ENCODE results near the gene RHEB. TPM values are rescaled to one million over a fixed set of nuclear protein-coding genes. Genes with fewer than 3 reads are reported as not detected.

The RHEB gene
- total and polyA plus RNA-seq, 2 donors (not counting 3 experiments of a cell fraction or from before 2014, with no cell fraction given) = 59.4 to 108 TPM

- intact Hi-C loops (cut with micrococcal nuclease) (no loop called here), dilution Hi-C loops (cut with MboI; ENCODE audit: extremely low pct_ligation_motif_present, low sequenced_read_pairs) (no loop called here)
- Histone ChIP-seq H4K20me1 (replicated peaks; ENCODE audit: control insufficient read depth, extremely low read depth, insufficient read depth, low read length) (no peaks in the 10 kb centered on the region), H3K9me3 (replicated peaks; ENCODE audit: control insufficient read depth, insufficient read depth, low read length) (no peaks in the 10 kb centered on the region), H3K36me3 (ENCODE audit: control insufficient read depth in 2 of 2, extremely low read depth in 1 of 2, insufficient read depth in 2 of 2, low read length in 2 of 2) (peaks cover 2 to 9% of the 10 kb centered on the region in 2 experiments), H3K27me3 (ENCODE audit: control insufficient read depth in 2 of 2, insufficient read depth in 2 of 2, low read length in 2 of 2) (no peaks in the 10 kb centered on the region), H3K4me2 (ENCODE audit: insufficient read depth, low read length) (no peak overlapping the region), H3K79me2 (ENCODE audit: control insufficient read depth, insufficient read depth, low read length) (no peaks in the 10 kb centered on the region), H3K9me1 (replicated peaks; ENCODE audit: control insufficient read depth, extremely low read depth, insufficient read depth, low read length) (no peaks in the 10 kb centered on the region), H3K9ac (replicated peaks; ENCODE audit: extremely low read depth, insufficient read depth, low read length) (no peak overlapping the region), H2AFZ (ENCODE audit: low read depth, low read length) (no peak overlapping the region), H3K4me1 (ENCODE audit: control insufficient read depth, extremely low read depth, insufficient read depth, low read length) (no peaks in the 10 kb centered on the region), H3K27ac (ENCODE audit: insufficient read depth, low read depth, low read length) (no peak overlapping the region), H3K4me3 (replicated peaks in 1 of 3; ENCODE audit: insufficient read depth in 1 of 3, low read depth in 1 of 3, low read length in 3 of 3) (no peak overlapping the region)
- FAIRE-seq (no peak), DNase-seq (ENCODE audit: low read depth, low spot score) (no peak)
- no TSS peak for BruUV-seq (replicated peaks)
- CTCF ChIA-PET = no interaction called here
- POLR2A ChIA-PET = no interaction called here
- no peak for TF ChIP-seq EZH2 (IDR thresholded peaks at IDR 0.05; ENCODE audit: borderline replicate concordance, low read depth, low read length, severe bottlenecking)
- no peak for TF ChIP-seq MYC (IDR thresholded peaks at IDR 0.05; ENCODE audit: low read depth, low read length)
- no peak for TF ChIP-seq MAX (IDR thresholded peaks at IDR 0.05; ENCODE audit: insufficient read depth, insufficient read length)
- TF ChIP-seq GATA2 (IDR thresholded peaks at IDR 0.05; ENCODE audit: insufficient read depth, insufficient read length, low read depth, low read length) = no peak
Observed at GRCh38 chr7:151558575-151558974, 38.9 kb upstream of the RHEB start.

- no peak for DNase-seq (ENCODE audit: low read depth, low spot score)
- H3K9ac ChIP-seq (replicated peaks; ENCODE audit: extremely low read depth, insufficient read depth, low read length) = no peak overlapping the region
- no peak overlapping the region for H3K27ac ChIP-seq (ENCODE audit: insufficient read depth, low read depth, low read length)
- ChIA-PET POLR2A (no interaction called here), CTCF (interaction anchor here (1.2 to 1.5 kb wide), 2 partner anchors 18 to 19 kb away, joined by 3 read pairs; no protein-coding TSS in a partner anchor)
- H3K79me2 ChIP-seq (ENCODE audit: control insufficient read depth, insufficient read depth, low read length) = no peaks in the 10 kb centered on the region
- no peak for FAIRE-seq
- no peak for TF ChIP-seq FOS (IDR thresholded peaks at IDR 0.05; ENCODE audit: borderline replicate concordance, insufficient read depth, low read length)
- TF ChIP-seq GATA2 (IDR thresholded peaks at IDR 0.05; ENCODE audit: insufficient read depth, insufficient read length, low read depth, low read length) = no peak
- no peak for TF ChIP-seq MAX (IDR thresholded peaks at IDR 0.05; ENCODE audit: insufficient read depth, insufficient read length)
- TF ChIP-seq EZH2 (IDR thresholded peaks at IDR 0.05; ENCODE audit: borderline replicate concordance, low read depth, low read length, severe bottlenecking) = no peak
- TF ChIP-seq POLR2A (IDR thresholded peaks at IDR 0.05; ENCODE audit: low read depth, low read length) = no peak
- TF ChIP-seq MYC (IDR thresholded peaks at IDR 0.05; ENCODE audit: low read depth, low read length) = no peak
- no peak for TF ChIP-seq POLR2AphosphoS5 (IDR thresholded peaks at IDR 0.05; ENCODE audit: insufficient read depth, low read depth, low read length)
- no peak for TF ChIP-seq JUN (IDR thresholded peaks at IDR 0.05; ENCODE audit: borderline replicate concordance, insufficient read depth, insufficient read length, low read depth)
- no peak for TF ChIP-seq CTCF (IDR thresholded peaks at IDR 0.05; ENCODE audit: extremely low read depth in 1 of 2, insufficient read depth in 1 of 2, low read depth in 1 of 2, low read length in 2 of 2)
- H3K9me1 ChIP-seq (replicated peaks; ENCODE audit: control insufficient read depth, extremely low read depth, insufficient read depth, low read length) = no peaks in the 10 kb centered on the region
- dilution Hi-C loops (cut with MboI; ENCODE audit: extremely low pct_ligation_motif_present, low sequenced_read_pairs) (no loop called here), intact Hi-C loops (cut with micrococcal nuclease) (no loop called here)
- H3K9me3 ChIP-seq (replicated peaks; ENCODE audit: control insufficient read depth, insufficient read depth, low read length) = no peaks in the 10 kb centered on the region
- no peak overlapping the region for H3K4me3 ChIP-seq (replicated peaks in 1 of 3; ENCODE audit: insufficient read depth in 1 of 3, low read depth in 1 of 3, low read length in 3 of 3)
- no TSS peak for BruUV-seq (replicated peaks)
- no peaks in the 10 kb centered on the region for H3K27me3 ChIP-seq (ENCODE audit: control insufficient read depth in 2 of 2, insufficient read depth in 2 of 2, low read length in 2 of 2)
- no peak overlapping the region for H2AFZ ChIP-seq (ENCODE audit: low read depth, low read length)
- no peaks in the 10 kb centered on the region for H3K4me1 ChIP-seq (ENCODE audit: control insufficient read depth, extremely low read depth, insufficient read depth, low read length)
- no peak overlapping the region for H3K4me2 ChIP-seq (ENCODE audit: insufficient read depth, low read length)
- H4K20me1 ChIP-seq (replicated peaks; ENCODE audit: control insufficient read depth, extremely low read depth, insufficient read depth, low read length) = no peaks in the 10 kb centered on the region
- peaks cover 2 to 9% of the 10 kb centered on the region in 2 experiments for H3K36me3 ChIP-seq (ENCODE audit: control insufficient read depth in 2 of 2, extremely low read depth in 1 of 2, insufficient read depth in 2 of 2, low read length in 2 of 2)
Observed at GRCh38 chr7:151556592-151556991, 36.9 kb upstream of the RHEB start.

Measured in endothelial cell of umbilical vein (primary cell).